Measurements from ENCODE around the gene GLRX2.
A peak's percentile ranks its signal among the peaks of the same experiment; 100 is the strongest.
"Not testable (repeated sequence)": the region's sequence is repeated elsewhere in the genome, so short reads cannot be mapped to it uniquely, and the experiment has no call there.

Gene GLRX2

GRCh38 chr1:193062698-193063463 lies 42.3 kb downstream of the GLRX2 start:
- no peak for DNase-seq

- DNase-seq: no peak
These were observed 44.3 kb downstream of the GLRX2 start for GRCh38 chr1:193060938-193061337.

- no peak for DNase-seq
These were observed 44.8 kb downstream of the GLRX2 start for GRCh38 chr1:193060406-193060805.

GRCh38 chr1:193060115-193060403 lies 45.2 kb downstream of the GLRX2 start:
- DNase-seq: no peak

- DNase-seq: peak; percentile 84 to 94
These were observed 45.7 kb downstream of the GLRX2 start, which contains the start of the genes RO60 and UCHL5 for GRCh38 chr1:193059282-193060114. TSS of gene RO60 (plus strand) at chr1:193059612. CDS start at chr1:193069055, 9,443 bp downstream. TSS of gene UCHL5 (minus strand) at chr1:193059360. CDS start at chr1:193059260, 100 bp downstream.

- peak in 1 of 2 experiments; percentile 11 for DNase-seq
These were observed 46.5 kb downstream of the GLRX2 start for GRCh38 chr1:193058529-193059281.

GRCh38 chr1:193054169-193054675 lies 51.0 kb downstream of the GLRX2 start:
- DNase-seq: no peak

GRCh38 chr1:193048913-193049312 lies 56.3 kb downstream of the GLRX2 start:
- DNase-seq: not testable (repeated sequence)
